T-helper 1 cell treated with Interleukin-12 subunit alpha and Interleukin-12 subunit beta and Interleukin-4 antibody, amounts not matched to agents 30 μg/mL and 1 μg/mL, for 36 hours (primary cell): Measurements from ENCODE around the gene UBE2E2.

Experiments
- H3K27ac Mint-ChIP-seq: one replicate; pipeline ENCODE4 v1.8.0; 2021; ENCODE audit warnings: mild to moderate bottlenecking, mixed read lengths
- H3K27me3 Mint-ChIP-seq: one replicate; pipeline ENCODE4 v1.8.0; 2021; ENCODE audit warnings: low read depth, mixed read lengths
- H3K36me3 Mint-ChIP-seq: one replicate; pipeline ENCODE4 v1.8.0; 2021; ENCODE audit warnings: low read depth, mixed read lengths
- H3K4me1 Mint-ChIP-seq: one replicate; pipeline ENCODE4 v1.8.0; 2021; ENCODE audit warnings: low read depth, mixed read lengths
- H3K4me3 Mint-ChIP-seq: one replicate; pipeline ENCODE4 v1.8.0; 2021; ENCODE audit warnings: mild to moderate bottlenecking, moderate library complexity, mixed read lengths
- H3K9me3 Mint-ChIP-seq: one replicate; pipeline ENCODE4 v1.8.0; 2021; ENCODE audit warnings: mixed read lengths

Gene UBE2E2

DNA sequence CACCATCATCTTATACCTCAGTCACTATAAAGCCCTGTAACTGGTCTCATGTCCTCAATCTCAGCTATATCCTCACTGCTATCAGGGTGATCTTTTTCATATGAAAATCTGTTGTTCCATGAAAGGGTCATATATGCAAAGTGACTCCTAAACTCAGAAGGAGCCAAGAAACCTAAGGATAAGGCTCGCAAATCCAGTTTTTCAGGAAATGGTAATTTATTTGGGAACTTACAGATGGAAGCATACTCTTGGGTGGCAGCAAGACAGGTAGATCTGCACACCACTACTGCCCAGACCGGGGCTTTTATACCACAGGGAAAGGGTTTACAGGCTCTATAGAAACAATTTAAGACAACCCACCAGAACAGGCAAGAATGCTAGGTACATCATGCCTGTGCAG lies 272.3 kb downstream of the UBE2E2 start:
- Mint-ChIP-seq H3K36me3 (no peaks in the 10 kb centered on the region), H3K27ac (no peak overlapping the region), H3K4me1 (peaks cover 8% of the 10 kb centered on the region), H3K4me3 (no peak overlapping the region), H3K9me3 (peaks cover 18% of the 10 kb centered on the region), H3K27me3 (no peaks in the 10 kb centered on the region)

DNA sequence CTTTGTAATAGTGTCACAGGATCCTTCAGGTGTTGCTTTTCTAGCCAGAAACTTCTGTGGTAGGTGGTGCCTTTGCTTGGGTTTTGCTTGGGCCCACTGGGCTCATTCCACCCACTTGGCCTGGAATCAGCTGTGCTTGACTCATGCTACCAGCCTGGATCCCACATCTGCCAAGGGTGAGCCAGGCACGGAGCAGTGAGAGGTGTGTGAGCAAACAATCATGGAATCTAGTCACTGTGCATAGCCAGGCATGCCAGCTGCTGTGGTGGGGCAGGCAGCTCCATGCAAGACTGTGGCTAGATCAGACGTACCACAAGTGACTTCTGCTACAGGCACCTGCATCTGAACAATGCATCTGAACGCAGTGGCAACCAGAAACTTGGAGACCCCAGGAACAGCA lies 275.9 kb downstream of the UBE2E2 start:
- Mint-ChIP-seq H3K4me1 (peaks cover 8% of the 10 kb centered on the region), H3K9me3 (peaks cover 23% of the 10 kb centered on the region), H3K27ac (no peak overlapping the region), H3K27me3 (no peaks in the 10 kb centered on the region), H3K4me3 (no peak overlapping the region), H3K36me3 (no peaks in the 10 kb centered on the region)

DNA sequence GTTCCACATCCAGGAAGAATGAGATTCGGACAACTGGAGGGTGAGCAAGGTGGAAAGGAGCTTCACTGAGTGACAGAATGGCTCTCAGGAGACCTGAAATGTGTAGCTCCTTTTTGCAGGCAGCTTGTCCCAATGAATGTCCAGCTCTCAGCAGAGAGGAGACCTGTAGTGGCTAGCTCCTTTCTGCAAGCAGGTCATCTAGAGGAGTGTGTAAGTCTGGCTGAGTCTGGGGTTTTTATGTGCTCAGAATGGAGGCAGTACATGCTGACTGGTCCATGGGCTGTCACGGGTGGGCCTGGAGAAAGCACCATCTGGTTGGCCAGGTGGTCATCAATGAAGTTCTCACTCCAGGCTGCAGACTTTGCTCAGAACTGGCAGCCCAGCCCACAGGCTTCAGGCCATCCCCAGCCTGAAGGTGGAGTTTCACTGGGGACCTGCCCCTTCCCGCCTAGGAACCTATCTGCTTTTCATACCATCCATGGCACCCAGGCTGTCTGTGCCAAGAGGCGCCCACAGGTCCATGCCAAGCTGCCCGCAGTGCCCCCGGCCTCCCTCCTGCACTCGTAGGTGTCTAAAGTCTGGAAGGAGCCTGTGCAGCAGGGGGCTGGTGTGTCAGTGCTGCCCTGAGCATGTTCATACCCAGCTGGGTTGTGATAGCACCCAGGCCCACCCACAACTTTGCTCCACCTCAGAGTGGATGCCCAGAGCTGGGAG lies 276.6 kb downstream of the UBE2E2 start:
- H3K4me1 Mint-ChIP-seq, result peaks cover 6% of the 10 kb centered on the region
- H3K9me3 Mint-ChIP-seq, result peaks cover 27% of the 10 kb centered on the region
- H3K27ac Mint-ChIP-seq, result no peak overlapping the region
- no peaks in the 10 kb centered on the region for H3K27me3 Mint-ChIP-seq
- H3K4me3 Mint-ChIP-seq, result no peak overlapping the region
- no peaks in the 10 kb centered on the region for H3K36me3 Mint-ChIP-seq

DNA sequence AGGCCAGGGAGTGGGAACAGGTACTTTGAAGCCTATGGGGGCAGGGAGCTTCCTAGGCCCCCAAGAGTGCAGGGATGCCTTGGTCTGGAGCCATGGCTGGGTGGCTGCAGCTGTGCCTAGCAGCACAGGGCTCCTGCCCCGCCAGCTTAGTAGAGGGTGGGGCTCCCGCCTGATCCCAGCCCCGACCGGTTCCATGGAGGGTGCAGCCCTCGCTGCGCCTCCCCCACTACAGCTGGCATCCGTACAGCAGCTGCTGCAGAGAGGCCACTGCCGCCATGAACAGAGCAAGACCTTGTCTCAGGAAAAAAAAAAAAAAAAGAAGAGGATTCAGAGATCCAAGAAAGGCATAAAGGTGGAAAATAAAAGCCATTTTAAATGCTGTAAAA lies 277.2 kb downstream of the UBE2E2 start:
- H3K27me3 Mint-ChIP-seq, result no peaks in the 10 kb centered on the region
- no peaks in the 10 kb centered on the region for H3K36me3 Mint-ChIP-seq
- no peak overlapping the region for H3K4me3 Mint-ChIP-seq
- peaks cover under 1% of the 10 kb centered on the region for H3K4me1 Mint-ChIP-seq
- peaks cover 25% of the 10 kb centered on the region for H3K9me3 Mint-ChIP-seq
- no peak overlapping the region for H3K27ac Mint-ChIP-seq

DNA sequence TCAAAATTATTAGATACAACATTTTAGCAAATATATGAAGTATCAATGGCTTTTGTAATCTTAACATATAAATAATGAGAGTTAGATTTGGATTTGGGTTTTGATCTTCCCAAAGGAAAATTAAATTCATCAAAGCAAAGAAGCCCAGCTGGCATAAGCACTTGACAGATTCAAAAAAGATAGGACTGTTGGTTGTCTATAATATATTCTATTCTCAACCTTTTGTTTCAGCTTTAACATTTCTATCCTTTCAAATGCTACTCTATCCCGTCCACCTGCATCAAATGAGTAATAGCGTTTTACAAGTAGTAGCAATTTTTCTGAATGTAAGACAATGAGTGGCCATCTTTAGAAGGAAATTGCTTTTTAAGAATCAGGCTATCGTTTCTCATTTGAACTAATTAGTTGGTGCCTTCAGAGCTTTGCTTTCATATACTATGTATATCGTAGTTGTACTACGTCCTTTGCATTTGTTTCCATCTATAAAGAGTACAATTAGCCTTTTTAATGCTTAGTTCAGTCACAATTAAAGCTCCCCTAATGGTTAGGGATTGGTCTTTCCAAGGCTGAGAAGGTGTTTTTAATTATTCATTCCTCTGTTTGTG lies 278.0 kb downstream of the UBE2E2 start:
- no peaks in the 10 kb centered on the region for H3K27me3 Mint-ChIP-seq
- no peaks in the 10 kb centered on the region for H3K4me1 Mint-ChIP-seq
- H3K36me3 Mint-ChIP-seq, result no peaks in the 10 kb centered on the region
- H3K4me3 Mint-ChIP-seq, result no peak overlapping the region
- H3K9me3 Mint-ChIP-seq, result peaks cover 30% of the 10 kb centered on the region
- H3K27ac Mint-ChIP-seq, result no peak overlapping the region

DNA sequence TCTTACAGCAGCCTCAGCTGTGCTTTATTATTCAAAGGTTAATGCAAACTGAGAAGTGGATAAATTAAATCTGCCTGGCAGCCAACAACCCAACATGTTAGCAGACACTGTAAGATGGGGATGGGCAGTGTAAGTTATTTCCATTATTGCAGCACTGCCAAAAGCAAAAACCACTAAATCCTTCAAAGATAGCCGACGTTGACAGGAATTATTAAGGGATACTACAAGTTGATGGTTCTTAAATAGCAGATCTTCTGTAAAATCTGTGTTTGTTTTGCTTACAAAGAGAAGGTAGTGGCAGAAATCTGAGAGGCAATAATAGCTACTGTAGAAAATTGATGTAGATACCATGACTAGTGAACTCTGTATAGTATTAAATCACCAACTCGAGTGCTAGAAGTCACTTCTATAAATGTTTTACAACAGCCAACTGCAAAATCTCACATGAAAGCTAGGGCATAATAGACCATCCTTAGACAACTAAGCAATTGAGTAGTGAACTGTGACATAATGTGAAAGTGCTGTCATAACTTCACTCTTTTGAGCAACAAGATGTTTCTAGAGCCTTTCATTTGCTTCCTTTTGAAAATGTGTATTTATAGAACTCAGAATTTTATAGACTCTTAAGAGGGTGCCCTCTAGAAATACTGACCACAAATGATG lies 278.6 kb downstream of the UBE2E2 start:
- Mint-ChIP-seq H3K36me3 (no peaks in the 10 kb centered on the region), H3K4me3 (no peak overlapping the region), H3K9me3 (peaks cover 33% of the 10 kb centered on the region), H3K27me3 (no peaks in the 10 kb centered on the region), H3K27ac (no peak overlapping the region), H3K4me1 (no peaks in the 10 kb centered on the region)

DNA sequence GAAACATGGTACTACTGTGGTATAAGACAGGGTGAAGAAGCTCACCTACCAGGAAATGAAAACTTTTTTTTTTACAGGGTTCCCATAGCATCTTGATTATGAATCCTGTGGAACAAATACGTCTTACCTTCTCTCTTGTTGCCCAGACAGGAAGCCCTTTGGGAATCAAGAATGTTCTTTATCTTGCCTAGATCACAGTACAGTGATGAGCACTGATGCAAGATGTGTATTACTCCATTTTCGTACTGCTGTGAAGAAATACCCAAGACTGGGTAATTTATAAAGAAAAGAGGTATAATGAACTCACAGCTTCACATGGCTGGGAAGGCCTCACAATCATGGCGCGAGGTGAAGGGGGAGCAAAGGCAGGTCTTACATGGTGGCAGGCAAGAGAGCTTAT lies 281.3 kb downstream of the UBE2E2 start:
- Mint-ChIP-seq H3K36me3 (no peaks in the 10 kb centered on the region), H3K4me3 (no peak overlapping the region), H3K27me3 (no peaks in the 10 kb centered on the region), H3K4me1 (no peaks in the 10 kb centered on the region), H3K27ac (no peak overlapping the region), H3K9me3 (peaks cover 20% of the 10 kb centered on the region)

DNA sequence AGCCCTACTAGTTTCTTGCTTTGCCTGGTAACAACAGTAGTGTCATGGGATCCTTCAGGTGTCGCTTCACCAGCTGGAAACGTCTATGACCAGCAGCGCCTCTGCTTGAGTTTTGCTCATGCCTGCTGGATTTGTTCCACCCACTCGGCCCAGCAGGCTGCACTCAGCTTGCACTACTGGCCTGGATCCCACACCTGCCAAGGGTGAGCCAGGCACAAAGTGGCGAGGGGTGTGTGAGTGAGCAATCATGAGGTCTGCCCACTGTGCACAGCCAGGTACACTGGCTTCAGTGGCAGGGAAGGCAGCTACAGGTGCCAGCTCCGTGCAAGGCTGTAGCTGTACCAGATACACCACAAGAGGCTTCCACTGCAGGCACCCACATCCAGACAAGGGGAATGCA lies 282.8 kb downstream of the UBE2E2 start:
- no peaks in the 10 kb centered on the region for H3K4me1 Mint-ChIP-seq
- H3K36me3 Mint-ChIP-seq, result no peaks in the 10 kb centered on the region
- H3K9me3 Mint-ChIP-seq, result peaks cover 20% of the 10 kb centered on the region
- no peaks in the 10 kb centered on the region for H3K27me3 Mint-ChIP-seq
- H3K4me3 Mint-ChIP-seq, result no peak overlapping the region
- H3K27ac Mint-ChIP-seq, result no peak overlapping the region

DNA sequence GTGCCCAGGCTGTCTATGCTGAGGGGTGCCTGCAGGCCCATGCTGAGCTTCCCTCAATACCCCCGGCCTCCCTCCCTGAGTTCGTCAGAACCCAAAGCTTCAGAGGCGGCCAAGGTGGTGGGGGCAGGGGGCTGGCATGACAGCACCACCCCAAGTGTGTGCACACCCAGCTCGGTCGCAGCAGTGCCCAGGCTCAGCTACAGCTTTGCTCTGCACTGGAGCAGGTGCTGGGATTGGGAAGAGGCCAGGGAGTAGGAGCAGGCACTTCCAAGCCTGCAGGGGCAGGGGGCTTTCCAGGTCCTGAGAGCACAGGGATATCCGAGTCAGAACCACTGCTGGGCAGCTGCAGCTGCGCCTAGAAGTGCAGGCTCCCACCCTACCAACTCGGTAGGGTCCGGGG lies 283.9 kb downstream of the UBE2E2 start:
- Mint-ChIP-seq H3K27ac (no peak overlapping the region), H3K4me3 (no peak overlapping the region), H3K9me3 (peaks cover 20% of the 10 kb centered on the region), H3K4me1 (no peaks in the 10 kb centered on the region), H3K36me3 (no peaks in the 10 kb centered on the region), H3K27me3 (no peaks in the 10 kb centered on the region)

DNA sequence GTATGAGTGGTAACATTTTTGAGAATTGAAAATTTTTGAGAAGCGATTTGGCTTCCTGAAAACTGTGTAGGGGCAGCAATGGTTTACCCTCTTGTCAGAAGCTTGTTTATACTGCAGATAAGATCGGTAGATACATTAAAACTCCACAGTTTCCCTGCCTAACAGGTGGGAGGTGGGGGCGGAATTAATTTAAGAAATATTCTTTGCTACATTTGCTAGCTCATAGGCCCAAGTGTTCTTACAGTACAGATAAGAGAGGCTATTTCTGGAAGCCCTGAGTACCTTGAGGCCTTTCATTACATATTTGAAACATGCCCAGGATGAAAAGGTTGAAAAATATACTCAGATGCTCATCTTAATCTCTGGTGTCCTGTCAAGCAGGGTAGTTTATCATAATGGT lies 285.5 kb downstream of the UBE2E2 start:
- no peak overlapping the region for H3K27ac Mint-ChIP-seq
- H3K36me3 Mint-ChIP-seq, result no peaks in the 10 kb centered on the region
- peaks cover 18% of the 10 kb centered on the region for H3K9me3 Mint-ChIP-seq
- no peak overlapping the region for H3K4me3 Mint-ChIP-seq
- H3K27me3 Mint-ChIP-seq, result no peaks in the 10 kb centered on the region
- H3K4me1 Mint-ChIP-seq, result no peaks in the 10 kb centered on the region

DNA sequence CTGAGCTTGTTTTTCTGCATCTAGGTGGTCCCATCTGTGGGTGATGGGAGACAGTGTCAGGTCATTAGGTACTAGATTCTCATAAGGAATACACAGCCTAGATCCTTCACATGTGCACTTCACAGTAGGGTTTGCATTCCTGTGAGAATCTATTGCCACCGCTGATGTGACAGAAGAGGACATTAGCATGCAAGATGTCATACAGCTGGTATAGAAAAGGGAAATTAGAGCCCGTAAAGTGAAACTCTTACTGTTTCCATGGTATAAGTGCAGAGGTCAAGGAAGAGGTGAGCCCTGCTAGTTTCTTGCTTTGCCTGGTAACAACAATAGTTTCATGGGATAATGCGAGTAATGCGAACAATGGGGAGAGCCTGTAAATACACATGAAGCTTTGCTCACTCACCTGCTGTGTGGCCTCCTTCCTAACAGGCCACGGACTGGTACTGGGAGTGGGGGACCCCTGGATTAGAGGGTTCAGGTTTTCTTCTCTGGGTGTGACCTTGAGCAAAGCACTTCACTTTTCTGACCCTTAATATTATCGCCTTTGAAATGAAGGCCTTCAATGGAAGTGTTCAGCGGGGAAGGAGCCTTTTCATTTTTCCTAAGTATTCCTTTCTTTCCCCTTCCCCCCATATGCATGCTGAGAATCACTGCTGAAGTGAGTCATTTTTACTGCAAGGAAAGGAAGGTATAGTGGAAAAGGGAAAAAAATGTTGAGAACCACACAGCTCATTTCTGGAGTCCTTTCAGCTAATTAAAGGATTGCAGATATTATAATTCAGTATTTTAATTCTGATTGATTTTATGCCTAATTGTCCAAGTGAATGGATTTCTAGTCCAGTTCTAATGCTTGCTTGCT lies 286.4 kb downstream of the UBE2E2 start:
- Mint-ChIP-seq H3K4me3 (no peak overlapping the region), H3K36me3 (no peaks in the 10 kb centered on the region), H3K9me3 (peaks cover 11% of the 10 kb centered on the region), H3K27ac (no peak overlapping the region), H3K4me1 (no peaks in the 10 kb centered on the region), H3K27me3 (no peaks in the 10 kb centered on the region)

DNA sequence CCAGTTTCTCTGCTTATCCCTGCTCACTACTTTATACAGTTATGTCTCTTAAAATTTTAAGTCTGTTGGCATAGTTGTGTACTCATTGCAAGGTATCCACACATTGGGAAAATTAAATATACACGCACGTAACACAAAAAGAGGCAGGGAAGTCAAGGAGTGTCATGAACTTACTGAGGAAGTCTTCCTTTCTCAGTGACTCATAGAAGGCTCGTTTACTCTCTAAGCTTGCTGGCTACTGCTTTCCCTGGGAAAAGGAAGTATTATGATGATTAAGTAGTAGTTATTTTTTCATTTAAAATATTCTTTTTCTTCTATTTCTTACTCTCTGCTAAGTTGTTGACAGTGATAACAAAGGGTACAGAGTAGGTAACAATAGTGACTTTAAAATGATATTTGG lies 287.3 kb downstream of the UBE2E2 start:
- no peaks in the 10 kb centered on the region for H3K4me1 Mint-ChIP-seq
- H3K27me3 Mint-ChIP-seq, result no peaks in the 10 kb centered on the region
- no peaks in the 10 kb centered on the region for H3K36me3 Mint-ChIP-seq
- H3K9me3 Mint-ChIP-seq, result peaks cover 7% of the 10 kb centered on the region
- no peak overlapping the region for H3K4me3 Mint-ChIP-seq
- no peak overlapping the region for H3K27ac Mint-ChIP-seq

DNA sequence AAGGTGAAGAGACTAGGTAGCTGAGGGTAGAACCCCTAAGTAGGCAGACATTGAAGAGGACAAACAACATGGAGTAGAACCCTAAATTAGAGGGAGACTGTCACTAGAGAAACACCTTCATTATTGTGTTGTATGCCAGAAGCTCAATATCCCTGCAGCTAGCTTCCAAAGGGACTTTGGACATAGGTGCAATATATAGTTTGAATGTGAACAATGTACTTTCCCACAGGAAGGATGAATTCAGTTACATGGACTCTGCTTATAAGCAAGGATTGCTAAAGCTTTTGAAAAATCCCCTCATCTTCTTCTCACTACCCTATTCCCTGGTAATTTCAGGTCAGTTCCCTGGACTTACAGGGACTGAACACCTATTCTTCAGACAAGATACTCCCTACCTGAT lies 288.9 kb downstream of the UBE2E2 start:
- Mint-ChIP-seq H3K4me1 (no peaks in the 10 kb centered on the region), H3K4me3 (no peak overlapping the region), H3K27me3 (no peaks in the 10 kb centered on the region), H3K9me3 (no peaks in the 10 kb centered on the region), H3K36me3 (no peaks in the 10 kb centered on the region), H3K27ac (no peak overlapping the region)

DNA sequence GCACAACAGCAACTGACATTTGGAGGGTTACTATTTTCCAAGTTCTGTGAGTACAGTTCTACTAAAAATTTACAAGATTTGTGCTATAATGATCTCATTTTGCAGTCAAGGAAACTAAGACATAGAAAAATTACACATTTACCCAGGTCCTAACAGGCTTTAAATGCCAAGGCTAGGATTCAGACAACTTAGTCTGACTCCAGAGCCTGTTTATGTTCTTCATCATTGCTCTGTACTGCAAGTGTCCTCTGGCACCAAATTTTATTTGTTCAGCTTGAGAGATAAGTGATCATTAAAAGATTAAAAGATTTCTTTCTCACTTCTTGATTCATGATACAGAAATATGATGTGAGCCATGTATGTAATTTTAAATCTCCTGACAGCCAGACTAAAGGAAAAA lies 290.8 kb downstream of the UBE2E2 start:
- Mint-ChIP-seq H3K4me1 (no peaks in the 10 kb centered on the region), H3K4me3 (no peak overlapping the region), H3K27ac (no peak overlapping the region), H3K9me3 (no peaks in the 10 kb centered on the region), H3K27me3 (no peaks in the 10 kb centered on the region), H3K36me3 (no peaks in the 10 kb centered on the region)
